Upper lobe of right lung (tissue), 1 donor: ENCODE data around the gene CYTH2. TPM values are rescaled to one million over a fixed set of nuclear protein-coding genes. Genes with fewer than 3 reads are reported as not detected.

Source experiments
- ATAC-seq: fragments of 200-7000 bp; cut with Tn5 transposase; one replicate; pipeline ENCODE4 v1.9.1; 2020; ENCODE audit warnings: mild to moderate bottlenecking, moderate library complexity
- DNase-seq: peaks from one replicate; pipeline ENCODE4 v3.0.0-alpha.2; 2020
- H3K27ac ChIP-seq: fragments of 200-600 bp; one replicate; pipeline ENCODE4 v1.8.0; 2022
- H3K27me3 ChIP-seq: fragments of 200-600 bp; one replicate; pipeline ENCODE4 v1.8.0; 2022; ENCODE audit warnings: mild to moderate bottlenecking
- H3K36me3 ChIP-seq: fragments of 200-600 bp; one replicate; pipeline ENCODE4 v1.8.0; 2022
- H3K4me1 ChIP-seq: fragments of 200-600 bp; one replicate; pipeline ENCODE4 v1.8.0; 2022
- H3K4me3 ChIP-seq: fragments of 200-600 bp; one replicate; pipeline ENCODE4 v1.8.0; 2022; ENCODE audit warnings: mild to moderate bottlenecking
- H3K9me3 ChIP-seq: fragments of 200-600 bp; one replicate; pipeline ENCODE4 v1.8.0; 2022
- intact Hi-C: fragments of 100-400 bp; cut with DNase I; formaldehyde crosslinking; loops from one replicate; pipeline ENCODE4 v1.11.0; 2022
- total RNA-seq: library from RNA; stranded (reverse); fragmentation: NEBNext Ultra II Directional; extraction: Animal tissue kit (Norgen Biotek cat#: 25700); gene quantifications from one replicate; pipeline ENCODE4 v1.2.1, GENCODE V29; 2021
- TF ChIP-seq, protein P1 (sequence below): fragments of 200-600 bp; IDR thresholded peaks from one replicate; pipeline ENCODE4 v1.8.0; 2022; ENCODE audit warnings: antibody characterized with exemption
- donor health status: DM: no; HTN: yes; CAD: no; lungs with severe emphysema.

Gene CYTH2
- total RNA-seq, 1 donor from 2014 or later, result 60.7 TPM

DNA sequence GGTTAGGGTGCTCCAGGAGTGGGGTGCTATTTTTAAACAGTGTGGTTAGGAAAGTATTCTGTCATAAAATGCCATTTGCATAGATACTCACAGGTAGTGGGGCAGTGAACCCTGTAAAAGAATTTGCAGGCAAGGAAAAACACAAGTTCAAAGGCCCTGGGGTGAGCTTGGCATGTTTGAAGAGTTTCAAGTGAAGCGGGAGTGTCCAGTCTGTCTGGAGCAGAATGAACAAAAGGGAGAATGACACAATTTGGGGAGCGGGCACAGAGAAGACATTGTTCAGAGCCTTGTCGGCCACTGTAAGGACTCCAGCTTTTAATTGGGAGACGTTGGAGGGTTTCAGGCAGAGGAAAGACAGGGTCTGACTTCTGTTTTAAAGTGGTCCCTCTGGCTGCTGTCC is 20.6 kb upstream of the CYTH2 start:
- ATAC-seq (no peak), DNase-seq (no peak)
- TF ChIP-seq, protein P1, sequence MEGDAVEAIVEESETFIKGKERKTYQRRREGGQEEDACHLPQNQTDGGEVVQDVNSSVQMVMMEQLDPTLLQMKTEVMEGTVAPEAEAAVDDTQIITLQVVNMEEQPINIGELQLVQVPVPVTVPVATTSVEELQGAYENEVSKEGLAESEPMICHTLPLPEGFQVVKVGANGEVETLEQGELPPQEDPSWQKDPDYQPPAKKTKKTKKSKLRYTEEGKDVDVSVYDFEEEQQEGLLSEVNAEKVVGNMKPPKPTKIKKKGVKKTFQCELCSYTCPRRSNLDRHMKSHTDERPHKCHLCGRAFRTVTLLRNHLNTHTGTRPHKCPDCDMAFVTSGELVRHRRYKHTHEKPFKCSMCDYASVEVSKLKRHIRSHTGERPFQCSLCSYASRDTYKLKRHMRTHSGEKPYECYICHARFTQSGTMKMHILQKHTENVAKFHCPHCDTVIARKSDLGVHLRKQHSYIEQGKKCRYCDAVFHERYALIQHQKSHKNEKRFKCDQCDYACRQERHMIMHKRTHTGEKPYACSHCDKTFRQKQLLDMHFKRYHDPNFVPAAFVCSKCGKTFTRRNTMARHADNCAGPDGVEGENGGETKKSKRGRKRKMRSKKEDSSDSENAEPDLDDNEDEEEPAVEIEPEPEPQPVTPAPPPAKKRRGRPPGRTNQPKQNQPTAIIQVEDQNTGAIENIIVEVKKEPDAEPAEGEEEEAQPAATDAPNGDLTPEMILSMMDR, result no peak
- Histone ChIP-seq H3K4me3 (no peak overlapping the region), H3K27ac (no peak overlapping the region), H3K9me3 (no peaks in the 10 kb centered on the region), H3K27me3 (peaks cover 7% of the 10 kb centered on the region), H3K4me1 (peaks cover 13% of the 10 kb centered on the region), H3K36me3 (peaks cover 69% of the 10 kb centered on the region)
- intact Hi-C loops, result no loop called here

DNA sequence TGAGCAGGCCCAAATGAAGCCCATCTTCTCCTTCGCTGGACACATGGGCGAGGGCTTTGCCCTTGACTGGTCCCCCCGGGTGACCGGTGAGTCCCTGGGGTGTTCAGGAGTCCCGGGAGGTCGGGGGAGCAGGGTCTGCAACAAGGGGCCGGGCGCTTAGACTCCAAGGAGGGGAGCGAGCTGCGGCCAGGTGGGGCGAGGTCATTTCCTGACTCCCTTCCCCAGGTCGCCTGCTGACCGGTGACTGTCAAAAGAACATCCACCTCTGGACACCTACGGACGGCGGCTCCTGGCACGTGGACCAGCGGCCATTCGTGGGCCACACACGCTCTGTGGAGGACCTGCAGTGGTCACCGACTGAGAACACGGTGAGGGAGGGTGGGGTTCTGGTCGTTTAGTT is 18.7 kb upstream of the CYTH2 start:
- Histone ChIP-seq H3K4me1 (peaks cover 4% of the 10 kb centered on the region), H3K36me3 (peaks cover 72% of the 10 kb centered on the region), H3K4me3 (no peak overlapping the region), H3K27ac (no peak overlapping the region), H3K9me3 (no peaks in the 10 kb centered on the region), H3K27me3 (no peaks in the 10 kb centered on the region)
- ATAC-seq (no peak), DNase-seq (no peak)
- intact Hi-C loops, result no loop called here
- TF ChIP-seq, protein P1, result no peak

DNA sequence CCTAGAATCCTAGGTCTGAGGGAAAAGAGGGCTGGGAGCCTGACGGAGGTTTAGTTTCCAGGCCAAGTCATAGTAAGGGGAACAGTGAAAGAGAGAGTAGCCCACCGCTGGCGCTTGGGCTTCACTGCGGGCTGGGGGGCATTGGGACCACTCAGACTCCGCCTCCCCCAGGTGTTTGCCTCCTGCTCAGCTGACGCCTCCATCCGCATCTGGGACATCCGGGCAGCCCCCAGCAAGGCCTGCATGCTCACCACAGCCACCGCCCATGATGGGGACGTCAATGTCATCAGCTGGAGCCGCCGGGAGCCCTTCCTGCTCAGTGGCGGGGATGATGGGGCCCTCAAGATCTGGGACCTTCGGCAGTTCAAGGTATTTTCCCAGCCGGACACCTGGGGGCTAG is 18.3 kb upstream of the CYTH2 start:
- DNase-seq (no peak), ATAC-seq (no peak)
- H3K27ac ChIP-seq, result no peak overlapping the region
- peaks cover 76% of the 10 kb centered on the region for H3K36me3 ChIP-seq
- H3K9me3 ChIP-seq, result no peaks in the 10 kb centered on the region
- H3K4me3 ChIP-seq, result no peak overlapping the region
- intact Hi-C loops, result no loop called here
- peaks cover 4% of the 10 kb centered on the region for H3K4me1 ChIP-seq
- TF ChIP-seq, protein P1, result no peak
- no peaks in the 10 kb centered on the region for H3K27me3 ChIP-seq

DNA sequence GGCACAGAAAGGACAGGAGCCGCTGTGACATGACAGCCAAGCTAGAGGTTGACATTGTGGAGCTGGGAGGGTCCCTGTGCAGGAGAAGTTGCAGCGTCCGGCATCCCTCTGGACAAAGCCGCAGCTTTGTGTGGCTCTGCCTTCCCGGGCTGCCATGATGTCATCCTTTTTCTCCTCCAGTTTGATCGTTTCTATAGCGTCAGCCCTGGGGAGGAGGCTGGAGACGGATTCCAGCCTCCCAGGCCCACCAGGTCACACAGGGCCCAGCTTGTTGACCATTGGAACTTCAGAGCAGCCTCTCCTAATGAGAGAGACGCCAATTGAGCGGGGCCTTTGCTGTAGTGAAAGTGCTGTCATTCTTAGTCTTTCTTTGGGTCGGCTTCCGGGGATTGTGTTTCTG is 17.5 kb upstream of the CYTH2 start:
- Histone ChIP-seq H3K36me3 (peaks cover 82% of the 10 kb centered on the region), H3K4me3 (no peak overlapping the region), H3K9me3 (no peaks in the 10 kb centered on the region), H3K27ac (no peak overlapping the region), H3K4me1 (peaks cover under 1% of the 10 kb centered on the region), H3K27me3 (no peaks in the 10 kb centered on the region)
- ATAC-seq (no peak), DNase-seq (no peak)
- TF ChIP-seq, protein P1, result no peak
- intact Hi-C loops, result no loop called here

DNA sequence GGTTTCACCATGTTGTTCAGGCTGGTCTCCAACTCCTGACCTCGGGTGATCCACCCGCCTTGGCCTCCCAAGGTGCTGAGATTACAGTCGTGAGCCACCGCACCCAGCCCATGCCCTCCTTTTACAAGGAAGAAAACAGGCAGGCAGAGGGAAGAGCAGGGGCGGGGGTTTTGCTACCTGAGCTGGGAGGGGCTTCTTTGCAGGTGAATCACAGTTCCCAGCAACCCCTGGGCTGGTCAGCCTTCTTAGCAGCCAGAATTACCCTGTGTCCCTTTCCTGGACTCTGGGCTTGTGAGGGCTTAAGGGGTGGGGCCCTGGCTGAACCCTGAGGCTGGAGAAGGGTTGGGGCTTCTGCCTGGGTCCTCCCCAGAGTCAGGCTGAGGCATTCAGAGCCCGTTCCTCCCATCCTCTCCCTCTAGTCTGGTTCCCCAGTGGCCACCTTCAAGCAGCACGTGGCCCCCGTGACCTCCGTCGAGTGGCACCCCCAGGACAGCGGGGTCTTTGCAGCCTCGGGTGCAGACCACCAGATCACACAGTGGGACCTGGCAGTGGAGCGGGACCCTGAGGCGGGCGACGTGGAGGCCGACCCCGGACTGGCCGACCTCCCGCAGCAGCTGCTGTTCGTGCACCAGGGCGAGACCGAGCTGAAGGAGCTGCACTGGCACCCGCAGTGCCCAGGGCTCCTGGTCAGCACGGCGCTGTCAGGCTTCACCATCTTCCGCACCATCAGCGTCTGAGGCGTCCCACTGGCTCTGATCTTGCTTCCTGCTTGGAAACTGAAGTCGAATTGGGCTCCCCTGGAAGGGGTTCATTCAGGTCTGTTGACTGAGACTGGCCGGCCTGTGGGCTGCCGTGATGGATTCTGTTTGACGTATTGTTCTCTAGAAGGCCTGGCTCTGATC is 16.6 kb upstream of the CYTH2 start:
- no peak overlapping the region for H3K27ac ChIP-seq
- no peak overlapping the region for H3K4me3 ChIP-seq
- H3K27me3 ChIP-seq, result no peaks in the 10 kb centered on the region
- TF ChIP-seq, protein P1, result no peak
- no peak for ATAC-seq
- peaks cover 82% of the 10 kb centered on the region for H3K36me3 ChIP-seq
- no peak for DNase-seq
- no peaks in the 10 kb centered on the region for H3K9me3 ChIP-seq
- H3K4me1 ChIP-seq, result no peaks in the 10 kb centered on the region
- intact Hi-C loops, result no loop called here
